Ascending aorta (tissue), 2 donors: ENCODE results near the gene HHIP. TPM values are rescaled to one million over a fixed set of nuclear protein-coding genes. Genes with fewer than 3 reads are reported as not detected.

Experiments used
- DNase-seq, 2 donors: peaks; one replicate each; pipeline ENCODE4 v3.0.0-alpha.2; 2019; ENCODE audit warnings: low spot score in 2 of 2
- H3K27ac ChIP-seq, 2 donors: fragments of 200-600 bp; sonication (generic); one replicate each; pipeline ENCODE4 v1.5.1; 2016 to 2017; ENCODE audit warnings: mild to moderate bottlenecking in 1 of 2
- H3K27me3 ChIP-seq: fragments of 200-600 bp; sonication (generic); one replicate; pipeline ENCODE4 v1.5.1; 2017
- H3K36me3 ChIP-seq, 2 donors: fragments of 200-600 bp; sonication (generic); one replicate each; pipeline ENCODE4 v1.5.1; 2016
- H3K4me1 ChIP-seq, 2 donors: fragments of 200-600 bp; sonication (generic); one replicate each; pipeline ENCODE4 v1.5.1; 2016 to 2017; ENCODE audit warnings: mild to moderate bottlenecking in 1 of 2
- H3K4me3 ChIP-seq, 2 donors: fragments of 200-600 bp; sonication (generic); one replicate each; pipeline ENCODE4 v1.5.1; 2016 to 2017; ENCODE audit warnings: mild to moderate bottlenecking in 1 of 2
- H3K9me3 ChIP-seq, 2 donors: fragments of 200-600 bp; sonication (generic); one replicate each; pipeline ENCODE4 v1.5.1; 2016
- CTCF ChIP-seq, 3 experiments: fragments of 200-600 bp in 2 of 3; fragments of 450-650 bp in 1 of 3; sonication (generic) in 2 of 3; IDR thresholded peaks; one replicate each; pipeline ENCODE4 v1.5.1; 2016 to 2019; ENCODE audit warnings: antibody characterized with exemption in 3 of 3, mild to moderate bottlenecking in 1 of 3, moderate library complexity in 1 of 3
- intact Hi-C: fragments of 100-400 bp; cut with DNase I; formaldehyde crosslinking; loops from one replicate; pipeline ENCODE4 v1.15.1; 2023
- total RNA-seq: library from RNA; depleted of rRNA; stranded (reverse); fragments of >200 nt; gene quantifications from one replicate; pipeline ENCODE4 v1.1.0, GENCODE V29; 2016

Gene HHIP
- 2.2 TPM for total RNA-seq

GRCh38 chr4:144645631-144646522 is at the start of gene HHIP:
Gene HHIP (plus strand): TSS chr4:144646156. CDS start chr4:144646676, 520 bp downstream.
- intact Hi-C loops: no loop called here
- no peak within 1 kb of the TSS for H3K27ac ChIP-seq
- H3K4me3 ChIP-seq: peak within 1 kb of the TSS; percentile 62 to 77
- no peak for TF ChIP-seq CTCF (IDR thresholded peaks at IDR 0.05)
- H3K27me3 ChIP-seq: no peaks in the 10 kb centered on the region
- peaks cover 0 to 10% of the 10 kb centered on the region in 2 donors for H3K4me1 ChIP-seq
- DNase-seq: peak in 1 of 2 donors; percentile 63
- no peaks in the 10 kb centered on the region for H3K36me3 ChIP-seq
- no peaks in the 10 kb centered on the region for H3K9me3 ChIP-seq

- no peaks in the 10 kb centered on the region for H3K4me1 ChIP-seq
- no peaks in the 10 kb centered on the region for H3K36me3 ChIP-seq
- H3K9me3 ChIP-seq: no peaks in the 10 kb centered on the region
- no peak for DNase-seq
- intact Hi-C loops: no loop called here
- H3K4me3 ChIP-seq: no peak overlapping the region
- H3K27ac ChIP-seq: no peak overlapping the region
- no peaks in the 10 kb centered on the region for H3K27me3 ChIP-seq
- TF ChIP-seq CTCF (IDR thresholded peaks at IDR 0.05): no peak
Measured at GRCh38 chr4:144597171-144597570, 48.8 kb upstream of the HHIP start.

- Histone ChIP-seq H3K4me3 (no peak overlapping the region), H3K27ac (no peak overlapping the region), H3K4me1 (no peaks in the 10 kb centered on the region), H3K9me3 (peaks cover 0 to 8% of the 10 kb centered on the region in 2 donors), H3K36me3 (no peaks in the 10 kb centered on the region), H3K27me3 (no peaks in the 10 kb centered on the region)
- no peak for TF ChIP-seq CTCF (IDR thresholded peaks at IDR 0.05)
- no peak for DNase-seq
- intact Hi-C loops: no loop called here
Measured at GRCh38 chr4:144599621-144600020, 46.3 kb upstream of the HHIP start.

GRCh38 chr4:144611850-144612249 is 34.1 kb upstream of the HHIP start:
- no peaks in the 10 kb centered on the region for H3K4me1 ChIP-seq
- intact Hi-C loops: no loop called here
- no peaks in the 10 kb centered on the region for H3K36me3 ChIP-seq

GRCh38 chr4:144614850-144615585 is 30.9 kb upstream of the HHIP start:
- H3K4me1 ChIP-seq: no peaks in the 10 kb centered on the region
- TF ChIP-seq CTCF (IDR thresholded peaks at IDR 0.05): no peak
- DNase-seq: no peak
- H3K27ac ChIP-seq: no peak overlapping the region
- intact Hi-C loops: no loop called here
- no peaks in the 10 kb centered on the region for H3K27me3 ChIP-seq
- H3K9me3 ChIP-seq: no peaks in the 10 kb centered on the region
- H3K4me3 ChIP-seq: no peak overlapping the region
- H3K36me3 ChIP-seq: no peaks in the 10 kb centered on the region

More at GRCh38 chr4:144611850-144612249, 34.1 kb upstream of the HHIP start:
- Histone ChIP-seq H3K27ac (no peak overlapping the region), H3K27me3 (no peaks in the 10 kb centered on the region), H3K9me3 (no peaks in the 10 kb centered on the region), H3K4me3 (no peak overlapping the region)
- DNase-seq: no peak
- TF ChIP-seq CTCF (IDR thresholded peaks at IDR 0.05): no peak
